Head of caudate nucleus (tissue), 42 donors: ENCODE results near the gene PACSIN2.

Experiments
- DNase-seq, 42 donors: peaks; one replicate each; pipeline versions ENCODE4 v3.0.0 to v3.0.0-alpha.2; 2020 to 2021; ENCODE audit warnings: mixed read lengths in 7 of 42
- intact Hi-C: fragments of 100-400 bp; cut with DNase I; formaldehyde crosslinking; loops from one replicate; pipeline ENCODE4 v1.15.0; 2022

PACSIN2 gene

GRCh38 chr22:42821386-42821785 is 193.6 kb downstream of the PACSIN2 start:
- DNase-seq, result no peak
- intact Hi-C loops, result no loop called here

DNA sequence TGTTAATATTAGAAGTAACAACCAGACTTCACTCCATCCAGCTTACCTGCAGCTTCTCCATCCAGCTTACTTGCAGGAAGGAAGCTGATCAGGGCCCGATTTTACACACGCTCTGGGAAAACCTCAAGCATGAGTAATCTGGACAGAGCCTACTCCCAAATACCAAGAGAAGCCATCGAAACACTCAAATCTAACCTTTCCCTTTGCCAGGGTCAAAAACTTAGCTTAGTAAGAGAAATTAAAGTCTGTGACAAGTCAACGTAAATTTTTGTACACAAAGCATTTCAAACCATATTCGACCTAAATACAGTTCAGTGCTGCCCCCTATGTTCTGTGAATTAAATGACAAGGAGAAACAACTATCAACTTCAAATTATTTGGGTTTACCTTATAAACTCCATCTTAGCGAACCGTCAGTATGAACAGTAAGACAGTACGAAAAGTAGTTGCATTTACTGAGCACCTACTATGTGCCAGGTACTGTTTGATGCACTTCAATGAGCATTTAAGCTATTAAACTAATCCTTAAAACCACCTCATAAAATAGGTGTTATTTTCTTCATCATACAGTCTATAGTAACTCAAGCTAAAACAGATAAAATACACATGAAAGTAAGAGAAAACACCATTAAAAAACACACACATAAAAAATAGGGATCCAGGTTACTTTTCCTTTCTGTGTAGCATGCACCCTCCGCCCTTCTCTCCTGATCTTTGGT is 194.7 kb downstream of the PACSIN2 start:
- intact Hi-C loops, result no loop called here
- DNase-seq, result peak in 2 of 42 donors; percentile 24 to 27
